A549 (cell line): ENCODE data around the gene TMEM44. TPM values are rescaled to one million over a fixed set of nuclear protein-coding genes. Genes with fewer than 3 reads are reported as not detected.
A peak's percentile ranks its signal among the peaks of the same experiment; 100 is the strongest.

Experiments
- ATAC-seq, 2 experiments: fragments of 200-7000 bp in 1 of 2; fragments of >200 bp in 1 of 2; cut with Nextera tagmentation in 1 of 2; cut with Tn5 transposase in 1 of 2; 3 replicates each; pipeline versions ENCODE4 v1.8.0 to v1.9.1; 2018 to 2020; ENCODE audit warnings: mild to moderate bottlenecking in 1 of 2, moderate library complexity in 1 of 2
- CTCF ChIA-PET: fragments of 300-600 bp; sonication (Branson Sonifier 250); formaldehyde crosslinking; extraction: SDS; loops from one replicate; lab custom pipeline; 2021; ENCODE audit warnings: antibody characterized with exemption, inconsistent platforms; lab: Yijun Ruan, JAX
- POLR2A ChIA-PET: fragments of 350-600 bp; formaldehyde crosslinking; extraction: SDS; loops from one replicate; lab custom pipeline; 2021; ENCODE audit warnings: antibody characterized with exemption, inconsistent platforms; lab: Yijun Ruan, JAX
- DNase-seq, 2 experiments: peaks; one replicate each; pipeline versions ENCODE4 v3.0.0 to v3.0.0-alpha.2; 2011 to 2016; ENCODE audit warnings: low read depth in 1 of 2, low spot score in 1 of 2
- FAIRE-seq: peaks from 2 replicates; lab custom pipeline; 2011; peaks lifted over from hg19 to GRCh38; lab: Jason Lieb, UNC
- H3K27ac ChIP-seq, 2 experiments: fragments of >200 bp; sonication (Bioruptor Twin); formaldehyde crosslinking; 3 replicates each; pipeline ENCODE4 v1.5.1; 2016 to 2017
- H3K4me1 ChIP-seq: fragments of >200 bp; sonication (Bioruptor Twin); formaldehyde crosslinking; 3 replicates; pipeline ENCODE4 v1.6.1; 2016
- H3K4me2 ChIP-seq: fragments of >200 bp; sonication (Bioruptor Twin); formaldehyde crosslinking; 3 replicates; pipeline ENCODE4 v1.6.1; 2016
- H3K4me3 ChIP-seq: fragments of >200 bp; sonication (Bioruptor Twin); formaldehyde crosslinking; 3 replicates; pipeline ENCODE4 v1.5.1; 2016
- H3K9me3 ChIP-seq: fragments of >200 bp; sonication (Bioruptor Twin); formaldehyde crosslinking; 3 replicates; pipeline ENCODE4 v1.6.1; 2016
- ATOH8 ChIP-seq: fragments of 250-450 bp; sonication (Bioruptor Pico); IDR thresholded peaks from 2 replicates; pipeline ENCODE4 v1.5.0; 2020; ENCODE audit warnings: low read depth, mild to moderate bottlenecking, moderate library complexity
- BCL3 ChIP-seq: fragments of >200 bp; sonication (Bioruptor Twin); formaldehyde crosslinking; IDR thresholded peaks from 3 replicates; pipeline ENCODE4 v1.6.1; 2016
- CEBPB ChIP-seq, 2 experiments: fragments of >200 bp in 1 of 2; sonication (Bioruptor Twin) in 1 of 2; formaldehyde crosslinking in 1 of 2; IDR thresholded peaks; 2 replicates each; pipeline ENCODE4 v1.6.1; 2012 to 2016
- CHD4 ChIP-seq: fragments of 200-600 bp; sonication (generic); IDR thresholded peaks from 2 replicates; pipeline ENCODE4 v1.6.1; 2016; ENCODE audit warnings: antibody characterized with exemption, mild to moderate bottlenecking, borderline replicate concordance
- CTCF ChIP-seq: fragments of >200 bp; sonication (Bioruptor Twin); formaldehyde crosslinking; IDR thresholded peaks from 3 replicates; pipeline ENCODE4 v1.5.1; 2016
- JUN ChIP-seq, 2 experiments: fragments of >200 bp; sonication (Bioruptor Twin); formaldehyde crosslinking; IDR thresholded peaks; 2 replicates in 1 of 2; 3 replicates in 1 of 2; pipeline ENCODE4 v1.6.1; 2016 to 2017
- KDM1A ChIP-seq: fragments of 200-600 bp; sonication (generic); IDR thresholded peaks from 2 replicates; pipeline ENCODE4 v1.6.1; 2016; ENCODE audit warnings: low read depth, mild to moderate bottlenecking
- MAFK ChIP-seq: fragments of 450-650 bp; IDR thresholded peaks from 2 replicates; pipeline ENCODE4 v1.6.1; 2014; ENCODE audit not compliant: partially characterized antibody
- NR3C1 ChIP-seq: fragments of >200 bp; sonication (Bioruptor Twin); formaldehyde crosslinking; IDR thresholded peaks from 3 replicates; pipeline ENCODE4 v1.6.1; 2017
- POLR2AphosphoS2 ChIP-seq: conservative IDR thresholded peaks from 2 replicates; pipeline ENCODE4 v1.6.1; 2012; ENCODE audit warnings: low read length, improper control_type of control experiment, inconsistent platforms
- RAD21 ChIP-seq, 2 experiments: fragments of >200 bp in 1 of 2; sonication (Bioruptor Twin) in 1 of 2; formaldehyde crosslinking in 1 of 2; IDR thresholded peaks in 1 of 2; conservative IDR thresholded peaks in 1 of 2; 2 replicates in 1 of 2; 3 replicates in 1 of 2; pipeline ENCODE4 v1.6.1; 2012 to 2018; ENCODE audit warnings: inconsistent platforms in 1 of 2
- REST ChIP-seq: fragments of 200-600 bp; sonication (generic); IDR thresholded peaks from 2 replicates; pipeline ENCODE4 v1.6.1; 2016; ENCODE audit warnings: antibody characterized with exemption, mild to moderate bottlenecking, moderate library complexity
- RFX5 ChIP-seq: fragments of 450-650 bp; IDR thresholded peaks from 2 replicates; pipeline ENCODE4 v1.7.1; 2014; ENCODE audit warnings: antibody characterized with exemption, mild to moderate bottlenecking, moderate library complexity
- TFCP2L1 ChIP-seq: fragments of 250-450 bp; sonication (Bioruptor Pico); IDR thresholded peaks from 2 replicates; pipeline ENCODE4 v1.5.0; 2021; ENCODE audit warnings: mild to moderate bottlenecking
- USF2 ChIP-seq: fragments of 450-650 bp; IDR thresholded peaks from 2 replicates; pipeline ENCODE4 v1.6.1; 2014; ENCODE audit warnings: antibody characterized with exemption
- ZC3H11A ChIP-seq: fragments of 450-650 bp; IDR thresholded peaks from 2 replicates; pipeline ENCODE4 v1.6.1; 2014; ENCODE audit warnings: antibody characterized with exemption, mild to moderate bottlenecking
- ZNF302 ChIP-seq: fragments of 250-450 bp; sonication (Bioruptor Pico); IDR thresholded peaks from 2 replicates; pipeline ENCODE4 v1.9.0; 2021; ENCODE audit warnings: inconsistent platforms, mild to moderate bottlenecking, moderate library complexity
- WGBS: methylation state at CpG from one replicate; pipeline ENCODE4 v1.1.6; 2017; ENCODE audit errors: missing lambda C conversion rate; 5-methylcytosine and 5-hydroxymethylcytosine counted together
- polyA plus RNA-seq, 4 experiments: library from polyadenylated mRNA; depleted of rRNA in 3 of 4; stranded (reverse); fragments of >200 nt; fragmentation: RNase III in 1 of 4; extraction: RNeasy Plus Mini Kit Qiagen cat#74134 plus additional on column Dnase treatment in 1 of 4; gene quantifications; 2 replicates in 3 of 4; 3 replicates in 1 of 4; pipeline ENCODE4 v1.2.3, GENCODE V29; 2011 to 2017

TMEM44 gene
- polyA plus RNA-seq, 2 of the 4 experiments (the other 2 are of a cell fraction), result 16.0 to 17.0 TPM

- FAIRE-seq, result no peak
- no peak for TF ChIP-seq KDM1A
- TF ChIP-seq RFX5, result no peak
- TF ChIP-seq RAD21 (conservative IDR thresholded peaks at IDR 0.05 in 1 of 2, IDR thresholded peaks at IDR 0.05 in 1 of 2), result no peak
- no peak for TF ChIP-seq BCL3
- no peak for TF ChIP-seq TFCP2L1 (CRISPR knock-in tag)
- TF ChIP-seq REST, result no peak
- TF ChIP-seq CEBPB (IDR thresholded peaks at IDR 0.05), result no peak
- no peak for TF ChIP-seq ZNF302 (CRISPR knock-in tag)
- TF ChIP-seq POLR2AphosphoS2, result no peak
- no peak for TF ChIP-seq MAFK
- no peak for TF ChIP-seq CTCF
- TF ChIP-seq ZC3H11A, result no peak
- TF ChIP-seq USF2, result no peak
- TF ChIP-seq JUN (IDR thresholded peaks at IDR 0.05), result no peak
- no peak for TF ChIP-seq ATOH8 (CRISPR knock-in tag)
- no peak for TF ChIP-seq NR3C1
- TF ChIP-seq CHD4, result no peak
- Histone ChIP-seq H3K4me2 (peak overlapping the region; percentile 75), H3K4me1 (no peaks in the 10 kb centered on the region), H3K4me3 (peak overlapping the region; percentile 95), H3K27ac (peak overlapping the region; percentile 99 to 100), H3K9me3 (peaks cover 10% of the 10 kb centered on the region; the same call in 1 of the 3 replicates)
- peak; percentile 63 to 75 for ATAC-seq
- peak in 1 of 2 experiments; percentile 24 for DNase-seq
- WGBS, result 0% methylated on average over 6 of the region's 56 CpGs
- POLR2A ChIA-PET, result interaction anchor here (1.1 kb wide), 1 partner anchor 8 kb away, joined by 5 read pairs; no protein-coding TSS in a partner anchor
- CTCF ChIA-PET, result interaction anchor here (0.7 to 2.0 kb wide), 12 partner anchors 10 to 310 kb away, joined by 3 to 11 read pairs (median 4); no protein-coding TSS in a partner anchor
These were observed 340 bp downstream of the TMEM44 start for GRCh38 chr3:194632809-194633348.
